Sigmoid colon (tissue), 4 donors: ENCODE measurements around the gene CNTN2.

Source experiments
- CTCF ChIP-seq, 4 experiments: fragments of 450-650 bp in 3 of 4; fragments of 200-600 bp in 1 of 4; IDR thresholded peaks; one replicate each; pipeline ENCODE4 v1.5.1; 2016 to 2019; ENCODE audit warnings: antibody characterized with exemption in 4 of 4, mild to moderate bottlenecking in 3 of 4, moderate library complexity in 2 of 4
- POLR2AphosphoS5 ChIP-seq, 4 donors: sonication (generic); formaldehyde crosslinking; IDR thresholded peaks; one replicate each; pipeline ENCODE4 v1.6.1; 2017; ENCODE audit warnings: antibody characterized with exemption in 4 of 4

- TF ChIP-seq POLR2AphosphoS5 (IDR thresholded peaks at IDR 0.05): no peak
- TF ChIP-seq CTCF (IDR thresholded peaks at IDR 0.05): no peak
Observed at GRCh38 chr1:205065666-205066065, 22.7 kb downstream of the CNTN2 start.
